HEK293T (cell line): ENCODE measurements around the gene SLCO1A2.

ENCODE experiments used
- CTCF ChIA-PET: fragments of 350-600 bp; formaldehyde crosslinking; extraction: SDS; loops from one replicate; lab custom pipeline; 2021; ENCODE audit warnings: antibody characterized with exemption, inconsistent platforms; lab: Yijun Ruan, JAX
- POLR2A ChIA-PET: fragments of 350-600 bp; formaldehyde crosslinking; extraction: SDS; loops from one replicate; lab custom pipeline; 2020; ENCODE audit warnings: antibody characterized with exemption, inconsistent platforms; lab: Yijun Ruan, JAX
- DNase-seq: peaks from one replicate; pipeline ENCODE4 v3.0.0; 2012; ENCODE audit warnings: mixed read lengths; ENCODE audit errors: extremely low spot score
- ARNT ChIP-seq: fragments of 450-650 bp; IDR thresholded peaks from 2 replicates; pipeline ENCODE4 v1.6.1; 2017; ENCODE audit warnings: mild to moderate bottlenecking
- BHLHE40 ChIP-seq: fragments of 450-650 bp; IDR thresholded peaks from 2 replicates; pipeline ENCODE4 v1.6.1; 2016; ENCODE audit warnings: mild to moderate bottlenecking, moderate library complexity, borderline replicate concordance
- CTBP1 ChIP-seq: fragments of 450-650 bp; IDR thresholded peaks from 2 replicates; pipeline ENCODE4 v1.6.1; 2016; ENCODE audit warnings: borderline replicate concordance
- ELF4 ChIP-seq: fragments of 450-650 bp; IDR thresholded peaks from 2 replicates; pipeline ENCODE4 v1.6.1; 2017; ENCODE audit warnings: antibody characterized with exemption
- FOXA1 ChIP-seq: fragments of 450-650 bp; IDR thresholded peaks from 2 replicates; pipeline ENCODE4 v1.6.1; 2016; ENCODE audit warnings: mild to moderate bottlenecking
- FOXK2 ChIP-seq: fragments of 450-650 bp; IDR thresholded peaks from 2 replicates; pipeline ENCODE4 v1.6.1; 2016; ENCODE audit warnings: mild to moderate bottlenecking
- FOXM1 ChIP-seq: fragments of 450-650 bp; IDR thresholded peaks from 2 replicates; pipeline ENCODE4 v1.6.1; 2017; ENCODE audit warnings: mild to moderate bottlenecking, borderline replicate concordance
- HDGF ChIP-seq: fragments of 450-650 bp; IDR thresholded peaks from 2 replicates; pipeline ENCODE4 v1.6.1; 2017; ENCODE audit warnings: antibody characterized with exemption, borderline replicate concordance
- L3MBTL2 ChIP-seq: fragments of 450-650 bp; conservative IDR thresholded peaks from 2 replicates; pipeline ENCODE4 v1.6.1; 2016; ENCODE audit warnings: mild to moderate bottlenecking
- LEF1 ChIP-seq: fragments of 450-650 bp; IDR thresholded peaks from 2 replicates; pipeline ENCODE4 v1.6.1; 2017; ENCODE audit warnings: mild to moderate bottlenecking, borderline replicate concordance
- NFRKB ChIP-seq: fragments of 450-650 bp; IDR thresholded peaks from 2 replicates; pipeline ENCODE4 v1.6.1; 2016; ENCODE audit warnings: mild to moderate bottlenecking, moderate library complexity
- PKNOX1 ChIP-seq: fragments of 450-650 bp; IDR thresholded peaks from 2 replicates; pipeline ENCODE4 v1.6.1; 2016
- SP1 ChIP-seq: fragments of 450-650 bp; IDR thresholded peaks from 2 replicates; pipeline ENCODE4 v1.6.1; 2017
- SUZ12 ChIP-seq: fragments of 450-650 bp; IDR thresholded peaks from 2 replicates; pipeline ENCODE4 v1.6.1; 2016; ENCODE audit warnings: mild to moderate bottlenecking
- TARDBP ChIP-seq: fragments of 450-650 bp; IDR thresholded peaks from 2 replicates; pipeline ENCODE4 v1.6.1; 2016
- ZNF384 ChIP-seq: fragments of 450-650 bp; IDR thresholded peaks from 2 replicates; pipeline ENCODE4 v1.6.1; 2016

The SLCO1A2 gene

GRCh38 chr12:21340403-21340802 lies 5.7 kb upstream of the SLCO1A2 start:
- TF ChIP-seq HDGF (no peak), SUZ12 (no peak), CTBP1 (no peak)
- ChIA-PET POLR2A (no interaction called here), CTCF (no interaction called here)
- no peak for DNase-seq

GRCh38 chr12:21339921-21340320 lies 5.2 kb upstream of the SLCO1A2 start:
- CTCF ChIA-PET = no interaction called here
- DNase-seq = no peak
- POLR2A ChIA-PET = no interaction called here
- TF ChIP-seq SUZ12 (no peak), CTBP1 (no peak), SP1 (no peak), FOXM1 (no peak), ARNT (no peak), PKNOX1 (no peak), FOXK2 (no peak), L3MBTL2 (no peak), ZNF384 (no peak), NFRKB (no peak), HDGF (no peak), FOXA1 (no peak), TARDBP (no peak), BHLHE40 (no peak), LEF1 (no peak), ELF4 (no peak)

- TF ChIP-seq ZNF384 (no peak), PKNOX1 (no peak), FOXK2 (no peak), ELF4 (no peak), BHLHE40 (no peak), CTBP1 (no peak), FOXM1 (no peak), NFRKB (no peak), TARDBP (no peak), LEF1 (no peak), HDGF (no peak), ARNT (no peak), SUZ12 (no peak), FOXA1 (no peak), SP1 (no peak), L3MBTL2 (no peak)
- ChIA-PET CTCF (no interaction called here), POLR2A (no interaction called here)
- DNase-seq = no peak
Observed at GRCh38 chr12:21337959-21338744, 3.4 kb upstream of the SLCO1A2 start.

- DNase-seq = no peak
- ChIA-PET POLR2A (no interaction called here), CTCF (no interaction called here)
- TF ChIP-seq ARNT = no peak
- no peak for TF ChIP-seq NFRKB
- TF ChIP-seq HDGF = no peak
- no peak for TF ChIP-seq LEF1
- TF ChIP-seq PKNOX1 = no peak
- TF ChIP-seq FOXM1 = no peak
- TF ChIP-seq ELF4 = no peak
- TF ChIP-seq BHLHE40 = no peak
- no peak for TF ChIP-seq L3MBTL2
- TF ChIP-seq FOXK2 = no peak
- TF ChIP-seq ZNF384 = no peak
- no peak for TF ChIP-seq SP1
Observed at GRCh38 chr12:21337453-21337852, 2.7 kb upstream of the SLCO1A2 start.

- no peak for TF ChIP-seq CTBP1
- TF ChIP-seq ARNT = no peak
- TF ChIP-seq ZNF384 = no peak
- TF ChIP-seq SP1 = no peak
- no peak for TF ChIP-seq FOXK2
- TF ChIP-seq PKNOX1 = no peak
- TF ChIP-seq FOXA1 = no peak
- no peak for TF ChIP-seq TARDBP
- no peak for TF ChIP-seq BHLHE40
- TF ChIP-seq NFRKB = no peak
- no peak for TF ChIP-seq LEF1
Observed at GRCh38 chr12:21336656-21337055, 1.9 kb upstream of the SLCO1A2 start.

More at GRCh38 chr12:21336656-21337055, 1.9 kb upstream of the SLCO1A2 start:
- ChIA-PET POLR2A (no interaction called here), CTCF (no interaction called here)
- no peak for DNase-seq
